Effector memory CD8-positive, alpha-beta T cell (primary cell): ENCODE results near the gene DUSP15.
"Not testable (repeated sequence)": the region's sequence is repeated elsewhere in the genome, so short reads cannot be mapped to it uniquely, and the experiment has no call there.

Source experiments
- ATAC-seq: fragments of 150-1000 bp; cut with Tn5 transposase; replicated peaks from 2 replicates; pipeline ENCODE4 v1.10.0; 2021; ENCODE audit warnings: mild to moderate bottlenecking, moderate library complexity
- DNase-seq, 3 experiments: peaks; one replicate each; pipeline ENCODE4 v3.0.0; 2021
- H3K27ac Mint-ChIP-seq, 2 donors: one replicate each; pipeline ENCODE4 v1.8.0; 2022; ENCODE audit warnings: mild to moderate bottlenecking in 2 of 2, mixed read lengths in 2 of 2, moderate library complexity in 2 of 2
- H3K27me3 Mint-ChIP-seq, 2 donors: one replicate each; pipeline ENCODE4 v1.8.0; 2022; ENCODE audit warnings: mixed read lengths in 2 of 2
- H3K36me3 Mint-ChIP-seq: one replicate; pipeline ENCODE4 v1.8.0; 2022; ENCODE audit warnings: mild to moderate bottlenecking, moderate library complexity, mixed read lengths; ENCODE audit not compliant: insufficient read depth
- H3K4me1 Mint-ChIP-seq, 2 donors: one replicate each; pipeline ENCODE4 v1.8.0; 2022; ENCODE audit warnings: low read depth in 2 of 2, mixed read lengths in 2 of 2
- H3K4me3 Mint-ChIP-seq, 2 donors: one replicate each; pipeline ENCODE4 v1.8.0; 2022; ENCODE audit warnings: mild to moderate bottlenecking in 2 of 2, mixed read lengths in 2 of 2, moderate library complexity in 2 of 2
- H3K9me3 Mint-ChIP-seq, 2 donors: one replicate each; pipeline ENCODE4 v1.8.0; 2022; ENCODE audit warnings: mixed read lengths in 2 of 2
- total RNA-seq, 9 experiments: gene quantifications; one replicate each; lab custom pipeline; 2026; lab: John Stamatoyannopoulos, UW

Gene DUSP15
- total RNA-seq: 0 to 0.17 (median 0) reads per million in 9 experiments

DNA sequence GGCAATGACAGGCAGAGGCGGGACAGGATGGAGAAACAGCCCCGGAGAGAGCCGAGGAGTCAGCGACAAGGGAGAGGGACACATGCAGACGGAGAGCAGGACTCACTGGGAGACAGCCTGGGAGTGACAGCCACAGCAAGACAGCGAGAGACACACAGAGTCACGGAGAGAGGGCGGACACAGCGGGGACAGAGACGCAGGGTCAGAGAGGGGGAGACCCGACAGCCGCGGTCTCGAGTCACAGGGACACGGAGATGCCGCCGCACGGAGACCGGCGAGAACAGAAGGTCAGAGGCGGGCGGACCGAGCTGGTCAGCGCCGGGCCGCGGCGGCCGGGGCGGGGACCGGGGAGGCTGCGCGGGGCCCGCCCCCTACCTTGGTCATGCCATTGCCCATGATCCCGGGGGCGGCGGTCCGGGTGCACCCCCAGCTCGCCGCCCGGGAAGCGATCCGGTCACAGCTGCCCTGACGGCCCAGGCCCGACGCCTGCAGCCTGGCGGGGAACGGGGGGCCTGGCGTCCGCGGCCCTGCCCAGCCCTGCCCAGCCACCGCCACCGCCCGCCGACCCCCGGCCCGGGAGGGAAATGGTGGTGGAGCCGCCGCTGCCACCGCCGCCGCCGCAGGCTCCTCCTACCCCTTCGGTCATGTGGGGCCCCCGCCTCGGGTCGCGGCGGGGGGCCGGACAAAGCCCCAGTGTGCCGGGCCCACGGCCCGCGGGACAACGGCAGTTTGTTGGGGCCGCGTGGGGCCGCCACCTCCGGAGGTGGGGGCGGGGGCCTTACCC, at the start of gene DUSP15, which contains the start of gene TTLL9:
Gene DUSP15, minus strand, starts transcription at position 586 of the 784 bp plus-strand sequence. Its CDS starts 190 bp downstream, at position 396.
Gene TTLL9, plus strand, starts transcription at position 693 of the 784 bp plus-strand sequence. CDS start 493 bp downstream, outside the sequence.
- Mint-ChIP-seq H3K9me3 (no peaks in the 10 kb centered on the region), H3K4me3 (peak within 1 kb of the TSS; percentile 82 to 85), H3K4me1 (peaks cover 14% of the 10 kb centered on the region in 2 donors), H3K27ac (peak within 1 kb of the TSS; percentile 5 to 59), H3K36me3 (peaks cover 4% of the 10 kb centered on the region), H3K27me3 (peaks cover 41 to 55% of the 10 kb centered on the region in 2 donors)
- peak in 1 of 3 experiments; percentile 17 for DNase-seq
- peak; percentile 65 for ATAC-seq

DNA sequence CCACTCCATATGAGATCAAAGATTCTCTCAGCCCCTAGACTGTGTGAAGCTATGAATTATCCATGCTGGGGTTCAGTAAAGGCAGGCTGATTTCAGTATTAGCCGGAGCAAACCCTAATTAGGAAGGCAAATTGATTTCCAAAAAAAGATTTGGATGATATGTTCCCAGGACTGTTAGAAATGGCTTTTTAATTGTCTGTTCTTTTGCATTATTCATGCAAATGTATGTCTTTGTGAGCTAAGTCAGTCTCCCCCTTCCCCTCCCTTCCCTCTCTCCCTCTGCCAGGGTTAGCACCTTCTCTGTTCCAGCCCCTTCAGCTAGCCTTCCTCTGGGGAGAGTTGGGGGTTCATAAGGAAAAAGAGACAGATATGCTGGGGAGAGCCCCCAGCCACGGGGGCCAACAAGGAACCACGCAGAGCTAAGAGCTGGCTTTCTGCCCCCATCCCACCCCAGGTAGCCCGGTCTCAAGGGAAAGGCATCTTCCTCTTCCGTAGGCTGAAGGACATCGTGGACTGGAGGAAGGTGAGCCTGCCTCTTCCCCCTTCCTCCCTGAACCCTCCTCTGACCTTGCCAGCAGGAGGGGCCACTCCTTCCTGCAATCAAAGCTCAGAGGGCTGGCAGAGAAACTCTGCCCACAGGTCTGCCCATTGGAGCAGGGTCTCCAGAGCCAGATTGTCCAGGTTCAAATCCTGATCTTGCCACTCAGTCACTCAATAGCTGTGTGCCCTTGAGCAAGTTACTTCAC, 49.3 kb upstream of the DUSP15 start:
- H3K27me3 Mint-ChIP-seq: peaks cover 48 to 69% of the 10 kb centered on the region in 2 donors
- ATAC-seq: no peak

DNA sequence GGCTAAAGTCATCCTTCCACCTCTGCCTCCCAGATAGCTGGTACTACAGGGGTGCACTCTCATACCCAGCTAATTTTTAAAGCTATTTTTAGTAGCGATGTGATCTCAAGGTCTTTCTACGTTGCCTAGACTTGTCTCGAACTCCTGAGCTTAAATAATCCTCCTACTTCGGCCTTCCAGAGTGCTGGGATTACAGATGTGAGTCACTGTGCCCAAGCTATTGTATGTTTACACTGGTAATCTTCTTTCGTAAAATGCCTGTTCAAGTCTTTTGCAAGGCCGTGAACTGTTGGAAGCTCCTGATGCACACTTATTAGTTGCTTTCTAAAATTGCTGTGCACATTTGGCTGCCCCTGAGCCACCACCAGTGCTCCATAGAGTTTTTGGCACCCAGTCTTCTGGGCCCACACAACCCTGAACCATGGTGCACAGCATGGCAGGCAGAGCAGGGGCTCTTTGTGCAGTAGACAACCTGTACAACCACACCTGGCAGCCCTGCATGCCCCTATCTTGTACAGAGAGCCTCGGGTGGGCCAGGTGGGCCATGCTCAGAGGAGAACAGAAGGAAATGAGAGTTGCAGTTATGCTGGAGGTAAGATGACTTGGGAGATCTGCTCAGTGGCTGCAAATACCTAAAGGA, 48.3 kb upstream of the DUSP15 start:
- Mint-ChIP-seq H3K9me3 (no peaks in the 10 kb centered on the region), H3K27ac (no peak overlapping the region), H3K4me3 (no peak overlapping the region), H3K36me3 (peaks cover 2% of the 10 kb centered on the region), H3K4me1 (peaks cover 0 to under 1% of the 10 kb centered on the region in 2 donors), H3K27me3 (peaks cover 38 to 59% of the 10 kb centered on the region in 2 donors)
- ATAC-seq (no peak), DNase-seq (no peak)

More for the DNA sequence above, 49.3 kb upstream of the DUSP15 start:
- Mint-ChIP-seq H3K4me1 (peaks cover 0 to 2% of the 10 kb centered on the region in 2 donors), H3K27ac (no peak overlapping the region), H3K9me3 (no peaks in the 10 kb centered on the region), H3K36me3 (peaks cover 2% of the 10 kb centered on the region), H3K4me3 (no peak overlapping the region)
- DNase-seq: no peak

GRCh38 chr20:31917962-31918412, 47.7 kb upstream of the DUSP15 start:
- H3K9me3 Mint-ChIP-seq, H3K4me1 Mint-ChIP-seq, ATAC-seq, DNase-seq, H3K27ac Mint-ChIP-seq, H3K36me3 Mint-ChIP-seq, H3K4me3 Mint-ChIP-seq: not testable (repeated sequence)
- peaks cover 32 to 53% of the 10 kb centered on the region in 2 donors for H3K27me3 Mint-ChIP-seq

GRCh38 chr20:31916708-31917107, 46.4 kb upstream of the DUSP15 start:
- DNase-seq (no peak), ATAC-seq (no peak)
- peaks cover 2% of the 10 kb centered on the region for H3K36me3 Mint-ChIP-seq
- H3K27ac Mint-ChIP-seq: no peak overlapping the region
- H3K9me3 Mint-ChIP-seq: no peaks in the 10 kb centered on the region
- no peaks in the 10 kb centered on the region for H3K4me1 Mint-ChIP-seq
- H3K27me3 Mint-ChIP-seq: peaks cover 31 to 42% of the 10 kb centered on the region in 2 donors
- no peak overlapping the region for H3K4me3 Mint-ChIP-seq

DNA sequence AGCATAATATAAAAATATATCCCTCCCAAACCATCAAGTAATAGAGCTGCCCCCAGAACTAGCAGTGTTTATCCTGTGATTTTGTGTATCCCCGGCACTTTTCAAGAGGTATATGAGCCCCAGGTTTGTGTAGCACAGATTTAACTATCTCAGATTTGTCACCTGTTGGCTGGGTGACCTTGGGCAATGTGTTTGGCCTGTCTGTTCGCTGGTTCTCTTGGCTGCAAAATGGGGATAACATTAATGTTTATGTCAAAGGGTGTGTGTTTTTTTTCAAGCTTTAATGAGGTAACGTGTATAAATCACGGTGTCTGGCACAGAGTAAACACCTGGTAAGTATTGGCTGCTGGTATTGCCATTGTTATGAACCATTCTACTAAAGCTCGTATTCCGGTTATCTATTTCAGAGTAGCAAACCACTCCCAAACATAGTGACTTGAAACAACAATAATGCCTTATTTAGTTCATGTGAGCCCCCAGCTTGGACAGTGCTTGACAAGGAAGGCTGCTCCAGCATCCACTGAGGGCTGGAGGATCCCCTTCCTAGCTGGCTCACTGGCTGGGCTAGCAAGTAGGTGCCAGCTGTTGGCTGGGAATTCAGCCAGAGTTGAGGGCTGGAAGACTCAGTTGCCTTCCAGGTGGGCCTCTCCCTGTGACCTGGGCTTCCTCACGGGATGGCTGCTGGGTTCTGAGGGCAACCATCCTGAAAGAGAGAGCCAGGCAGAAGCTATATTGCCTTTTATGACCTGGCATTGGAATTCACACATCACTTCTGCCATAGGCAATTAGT, 45.4 kb upstream of the DUSP15 start:
- no peak for DNase-seq
- Mint-ChIP-seq H3K27ac (no peak overlapping the region), H3K4me3 (no peak overlapping the region), H3K27me3 (peaks cover 28 to 37% of the 10 kb centered on the region in 2 donors), H3K9me3 (no peaks in the 10 kb centered on the region), H3K4me1 (no peaks in the 10 kb centered on the region), H3K36me3 (peaks cover 2% of the 10 kb centered on the region)
- ATAC-seq: no peak

GRCh38 chr20:31914170-31914569, 43.8 kb upstream of the DUSP15 start:
- ATAC-seq (no peak), DNase-seq (no peak)
- Mint-ChIP-seq H3K4me1 (no peaks in the 10 kb centered on the region), H3K9me3 (no peaks in the 10 kb centered on the region), H3K4me3 (no peak overlapping the region), H3K36me3 (peaks cover 2% of the 10 kb centered on the region), H3K27ac (no peak overlapping the region), H3K27me3 (peaks cover 15 to 22% of the 10 kb centered on the region in 2 donors)

DNA sequence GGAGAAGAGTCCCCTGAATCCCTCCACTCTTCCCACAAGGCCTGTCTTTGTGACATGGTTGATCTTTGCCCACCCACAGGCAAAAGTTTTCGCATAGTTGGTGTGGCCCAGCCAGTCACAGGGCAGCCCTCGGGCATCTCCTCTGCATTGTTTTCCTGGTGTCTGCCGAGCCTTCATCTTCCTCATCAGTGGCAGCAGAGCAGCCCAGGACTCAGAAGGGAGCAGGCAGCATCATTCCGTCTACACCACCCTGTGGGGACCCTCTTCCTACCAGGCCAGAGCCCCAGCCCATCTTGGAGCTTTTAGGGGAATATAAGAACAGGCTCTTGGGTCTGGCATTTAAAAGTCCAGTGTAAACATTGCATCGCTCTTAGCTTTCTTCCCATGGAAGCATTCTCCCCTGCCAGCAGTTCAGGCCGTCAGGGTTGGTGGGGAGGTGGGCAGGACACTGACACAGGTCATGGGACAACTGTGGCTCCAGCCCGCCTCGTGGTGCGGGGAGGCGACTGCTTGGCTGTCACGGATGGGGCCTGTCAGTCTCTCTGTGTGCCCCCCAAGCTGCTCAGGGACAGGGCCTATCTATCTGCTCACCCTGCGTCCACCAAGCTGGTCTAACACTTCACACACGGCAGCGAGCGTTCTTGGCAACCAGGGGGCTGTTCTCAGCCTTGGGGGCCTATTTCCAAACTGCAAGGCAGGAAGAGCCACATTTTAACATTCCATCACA, 43.3 kb upstream of the DUSP15 start:
- no peaks in the 10 kb centered on the region for H3K9me3 Mint-ChIP-seq
- H3K4me3 Mint-ChIP-seq: no peak overlapping the region
- no peaks in the 10 kb centered on the region for H3K4me1 Mint-ChIP-seq
- H3K27me3 Mint-ChIP-seq: peaks cover 10 to 16% of the 10 kb centered on the region in 2 donors
- H3K36me3 Mint-ChIP-seq: peaks cover 2% of the 10 kb centered on the region
- no peak overlapping the region for H3K27ac Mint-ChIP-seq
- no peak for ATAC-seq
- DNase-seq: no peak

DNA sequence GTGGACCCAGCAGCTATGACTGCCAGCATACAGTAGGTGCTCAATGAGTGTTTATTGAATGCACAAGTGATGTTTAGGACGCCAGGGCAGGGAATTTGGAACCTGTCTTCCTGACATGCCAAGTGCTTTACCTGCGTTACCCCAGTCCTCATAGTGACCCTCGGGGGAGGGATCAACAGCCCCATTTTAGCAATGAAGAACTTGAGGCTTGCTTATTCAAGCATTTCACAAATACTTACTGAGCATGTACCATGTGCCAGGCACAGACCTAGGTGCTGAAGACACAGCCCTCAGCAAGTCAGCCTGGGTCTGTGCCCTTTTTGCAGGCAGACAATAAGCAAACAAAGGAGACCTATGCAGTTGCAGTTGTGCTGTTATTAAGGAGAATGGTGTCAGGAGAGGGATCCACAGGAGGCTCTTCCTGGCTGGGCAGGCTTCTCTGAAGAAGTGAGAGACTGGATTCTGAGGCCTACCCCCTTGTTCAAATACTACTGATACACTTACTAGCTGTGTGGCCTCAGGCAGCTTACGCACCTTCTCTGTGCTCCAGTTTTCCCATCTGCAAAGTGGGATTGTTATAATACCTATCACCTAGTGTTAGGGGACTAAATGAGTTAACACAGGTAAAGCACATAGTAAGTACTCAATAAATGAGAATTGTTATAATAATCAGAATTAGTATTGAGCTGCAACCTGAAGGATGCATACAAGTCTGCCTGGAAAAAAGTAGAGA, 39.9 kb upstream of the DUSP15 start:
- DNase-seq: no peak
- Mint-ChIP-seq H3K9me3 (no peaks in the 10 kb centered on the region), H3K4me1 (peaks cover 0 to 3% of the 10 kb centered on the region in 2 donors), H3K36me3 (peaks cover 2% of the 10 kb centered on the region), H3K4me3 (no peak overlapping the region), H3K27ac (no peak overlapping the region), H3K27me3 (peaks cover 0 to 10% of the 10 kb centered on the region in 2 donors)
- no peak for ATAC-seq

DNA sequence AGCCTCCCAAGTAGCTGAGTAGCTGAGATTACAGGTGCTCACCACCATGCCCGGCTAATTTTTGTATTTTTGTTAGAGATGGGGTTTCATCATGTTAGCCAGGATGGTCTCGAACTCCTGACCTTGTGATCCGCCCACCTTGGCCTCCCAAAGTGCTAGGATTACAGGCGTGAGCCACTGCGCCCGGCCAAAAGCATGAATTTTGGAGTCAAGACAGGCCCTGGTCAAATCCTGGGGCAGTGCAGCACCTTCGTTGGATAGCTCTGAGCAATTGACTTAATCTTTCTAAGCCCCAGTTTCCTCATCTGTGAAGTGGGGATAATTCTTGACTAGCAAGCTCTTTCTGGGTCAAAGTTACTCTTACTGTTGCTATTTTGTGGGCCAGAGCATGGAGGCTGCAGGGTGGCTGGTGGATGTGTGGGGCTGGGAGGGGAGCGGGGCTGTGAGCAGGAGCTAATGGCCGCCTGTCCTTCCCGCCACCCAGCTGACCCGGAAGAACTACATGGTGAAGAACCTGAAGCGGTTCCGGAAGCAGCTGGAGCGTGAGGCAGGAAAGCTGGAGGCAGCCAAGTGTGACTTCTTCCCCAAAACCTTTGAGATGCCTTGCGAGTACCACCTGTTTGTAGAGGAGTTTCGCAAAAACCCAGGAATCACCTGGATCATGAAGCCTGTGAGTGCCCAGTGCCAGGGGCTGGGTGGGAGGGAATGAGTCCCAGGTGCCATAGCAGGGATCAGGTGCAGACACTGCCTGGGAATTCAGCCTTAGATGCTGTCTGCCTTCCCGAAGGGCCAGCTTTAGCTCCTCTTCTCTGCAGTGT, 39.1 kb upstream of the DUSP15 start:
- Mint-ChIP-seq H3K4me3 (no peak overlapping the region), H3K27me3 (peaks cover 0 to 10% of the 10 kb centered on the region in 2 donors), H3K27ac (no peak overlapping the region), H3K4me1 (peaks cover 0 to 3% of the 10 kb centered on the region in 2 donors), H3K9me3 (no peaks in the 10 kb centered on the region), H3K36me3 (no peaks in the 10 kb centered on the region)
- DNase-seq: no peak
- no peak for ATAC-seq

- no peaks in the 10 kb centered on the region for H3K36me3 Mint-ChIP-seq
- peaks cover 4 to 10% of the 10 kb centered on the region in 2 donors for H3K27me3 Mint-ChIP-seq
- peaks cover 0 to 3% of the 10 kb centered on the region in 2 donors for H3K4me1 Mint-ChIP-seq
- H3K27ac Mint-ChIP-seq: no peak overlapping the region
- DNase-seq (no peak), ATAC-seq (no peak)
- no peaks in the 10 kb centered on the region for H3K9me3 Mint-ChIP-seq
- no peak overlapping the region for H3K4me3 Mint-ChIP-seq
Observed at GRCh38 chr20:31908424-31908823, 38.1 kb upstream of the DUSP15 start.
